ENCODE results near the gene RFK. TPM values are rescaled to one million over a fixed set of nuclear protein-coding genes. Genes with fewer than 3 reads are reported as not detected.

RFK gene
- total and polyA plus RNA-seq, 8 donors: 3.8 to 57.7 (median 28.1) TPM

GRCh38 chr9:76415154-76415553, 20.9 kb upstream of the RFK start:
- Histone ChIP-seq H3K9me3 (peaks cover 0 to 13% (median 2%) of the 10 kb centered on the region in 4 donors), H3K4me1 (peaks cover 5 to 27% (median 12%) of the 10 kb centered on the region in 4 donors), H3K36me3 (no peaks in the 10 kb centered on the region), H3K27ac (peak overlapping the region; percentile 46 to 82 (median 65)), H3K27me3 (no peaks in the 10 kb centered on the region), H3K4me3 (no peak overlapping the region)
- intact Hi-C loops (cut with DNase I; ENCODE audit: low total_unique reads): no loop called here
- TF ChIP-seq CTCF (IDR thresholded peaks at IDR 0.05): no peak
- no peak for TF ChIP-seq EP300 (IDR thresholded peaks at IDR 0.05)
- TF ChIP-seq POLR2A (IDR thresholded peaks at IDR 0.05): no peak
- TF ChIP-seq POLR2AphosphoS5 (IDR thresholded peaks at IDR 0.05): no peak
- WGBS, 5 donors: 51 to 70% (median 66%) methylated on average over 2 of the region's 2 CpGs
- DNase-seq: no peak

DNA sequence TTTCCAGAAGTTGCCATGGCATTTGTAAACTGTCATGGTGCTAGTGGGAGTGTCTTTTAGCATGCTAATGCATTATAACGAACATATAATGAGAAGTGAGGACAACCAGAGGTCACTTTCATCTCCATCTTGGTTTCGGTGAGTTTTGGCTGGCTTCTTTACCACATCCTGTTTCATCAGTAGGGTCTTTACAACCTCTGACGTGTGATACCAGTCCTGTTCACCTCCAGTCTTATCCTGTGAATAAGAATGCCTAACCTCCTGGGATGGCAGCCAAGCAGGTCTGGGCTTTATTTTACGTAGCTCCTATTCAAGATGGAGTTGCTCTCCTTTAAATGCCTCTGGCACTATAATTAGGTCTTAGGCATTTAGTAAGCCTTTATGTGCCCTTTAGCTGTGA, 20.4 kb upstream of the RFK start:
- TF ChIP-seq POLR2A (IDR thresholded peaks at IDR 0.05) (no peak), CTCF (IDR thresholded peaks at IDR 0.05) (no peak), POLR2AphosphoS5 (IDR thresholded peaks at IDR 0.05) (no peak), EP300 (IDR thresholded peaks at IDR 0.05) (no peak)
- Histone ChIP-seq H3K27me3 (no peaks in the 10 kb centered on the region), H3K27ac (peak overlapping the region; percentile 46 to 82 (median 65)), H3K4me3 (no peak overlapping the region), H3K36me3 (no peaks in the 10 kb centered on the region), H3K9me3 (peaks cover 0 to 13% (median 2%) of the 10 kb centered on the region in 4 donors), H3K4me1 (peaks cover 5 to 27% (median 12%) of the 10 kb centered on the region in 4 donors)
- 30 to 48% (median 38%) methylated on average over 4 of the region's 4 CpGs for WGBS, 5 donors
- intact Hi-C loops (cut with DNase I; ENCODE audit: low total_unique reads): no loop called here
- no peak for DNase-seq

DNA sequence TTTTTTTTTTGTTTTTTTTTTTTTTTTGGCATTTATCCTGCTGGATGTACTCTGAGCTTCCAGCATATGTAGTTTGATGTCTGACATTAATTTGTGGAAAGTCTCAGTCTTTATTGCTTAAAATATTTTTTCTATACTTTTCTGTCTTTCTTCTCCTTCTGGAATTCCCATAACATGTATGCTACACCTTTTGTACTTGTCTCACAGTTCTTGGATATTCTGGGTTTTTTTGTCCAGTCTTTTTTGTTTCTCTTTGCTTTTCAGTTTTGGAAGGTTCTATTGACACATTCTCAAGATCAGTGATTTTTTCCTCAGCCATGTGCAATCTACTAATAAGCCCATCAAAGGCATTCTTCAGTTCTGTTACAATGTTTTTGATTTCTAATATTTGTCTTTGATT, 19.4 kb upstream of the RFK start:
- Histone ChIP-seq H3K4me1 (peaks cover 5 to 27% (median 12%) of the 10 kb centered on the region in 4 donors), H3K36me3 (no peaks in the 10 kb centered on the region), H3K9me3 (peaks cover 0 to 13% (median 2%) of the 10 kb centered on the region in 4 donors), H3K4me3 (no peak overlapping the region), H3K27me3 (no peaks in the 10 kb centered on the region), H3K27ac (no peak overlapping the region)
- no peak for DNase-seq
- intact Hi-C loops (cut with DNase I; ENCODE audit: low total_unique reads): no loop called here
- TF ChIP-seq CTCF (IDR thresholded peaks at IDR 0.05): no peak
- no peak for TF ChIP-seq POLR2A (IDR thresholded peaks at IDR 0.05)
- no peak for TF ChIP-seq POLR2AphosphoS5 (IDR thresholded peaks at IDR 0.05)
- TF ChIP-seq EP300 (IDR thresholded peaks at IDR 0.05): no peak

DNA sequence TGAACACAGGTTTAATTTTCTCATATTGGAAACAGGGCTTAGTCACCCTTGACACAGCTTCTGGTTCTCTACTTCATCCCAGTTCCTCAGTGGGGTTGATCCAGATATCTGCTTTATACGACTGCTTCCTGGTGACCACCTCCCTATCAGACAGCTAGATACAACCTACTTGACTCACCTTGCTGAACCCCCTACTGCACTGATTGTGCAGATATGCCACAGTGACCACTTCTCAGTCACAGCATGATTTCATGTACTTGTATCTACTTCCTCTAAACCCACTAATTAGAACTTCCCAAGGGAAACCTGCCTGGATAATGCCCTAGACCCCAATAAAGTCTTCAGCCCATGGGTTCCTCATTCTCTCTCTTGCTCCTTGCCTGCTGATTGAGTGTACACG, 18.4 kb upstream of the RFK start:
- no peak overlapping the region for H3K4me3 ChIP-seq
- 53 to 70% (median 62%) methylated on average over 2 of the region's 2 CpGs for WGBS, 5 donors
- H3K27me3 ChIP-seq: no peaks in the 10 kb centered on the region
- intact Hi-C loops (cut with DNase I; ENCODE audit: low total_unique reads): no loop called here
- H3K9me3 ChIP-seq: peaks cover 0 to 13% (median 2%) of the 10 kb centered on the region in 4 donors
- DNase-seq: no peak
- H3K27ac ChIP-seq: no peak overlapping the region
- no peaks in the 10 kb centered on the region for H3K36me3 ChIP-seq
- TF ChIP-seq POLR2A (IDR thresholded peaks at IDR 0.05): no peak
- no peak for TF ChIP-seq EP300 (IDR thresholded peaks at IDR 0.05)
- no peak for TF ChIP-seq POLR2AphosphoS5 (IDR thresholded peaks at IDR 0.05)
- no peak for TF ChIP-seq CTCF (IDR thresholded peaks at IDR 0.05)
- H3K4me1 ChIP-seq: peaks cover 5 to 25% (median 12%) of the 10 kb centered on the region in 4 donors

Measured in stomach (tissue), 9 donors.